Stomach (tissue), 4 donors: ENCODE measurements around the gene PI4KB.

Source experiments
- EP300 ChIP-seq: sonication (generic); formaldehyde crosslinking; IDR thresholded peaks from one replicate; pipeline ENCODE4 v1.6.1; 2017; ENCODE audit warnings: antibody characterized with exemption
- POLR2A ChIP-seq, 4 donors: fragments of 450-650 bp; IDR thresholded peaks; one replicate each; pipeline ENCODE4 v1.6.1; 2016; ENCODE audit warnings: antibody characterized with exemption in 4 of 4, control low read depth in 2 of 4, mild to moderate bottlenecking in 1 of 4, moderate library complexity in 1 of 4
- POLR2AphosphoS5 ChIP-seq, 3 donors: sonication (generic); formaldehyde crosslinking; IDR thresholded peaks; one replicate each; pipeline ENCODE4 v1.6.1; 2016; ENCODE audit warnings: antibody characterized with exemption in 3 of 3
- TF ChIP-seq, protein P1 (sequence below), 7 experiments: fragments of 450-650 bp in 4 of 7; fragments of 200-600 bp in 3 of 7; sonication (generic) in 3 of 7; IDR thresholded peaks; one replicate each; pipeline ENCODE4 v1.5.1; 2016 to 2019; ENCODE audit warnings: antibody characterized with exemption in 7 of 7, control low read depth in 2 of 7, mild to moderate bottlenecking in 1 of 7

- TF ChIP-seq POLR2AphosphoS5 (IDR thresholded peaks at IDR 0.05) (no peak), POLR2A (IDR thresholded peaks at IDR 0.05) (no peak), EP300 (no peak)
- TF ChIP-seq, protein P1, sequence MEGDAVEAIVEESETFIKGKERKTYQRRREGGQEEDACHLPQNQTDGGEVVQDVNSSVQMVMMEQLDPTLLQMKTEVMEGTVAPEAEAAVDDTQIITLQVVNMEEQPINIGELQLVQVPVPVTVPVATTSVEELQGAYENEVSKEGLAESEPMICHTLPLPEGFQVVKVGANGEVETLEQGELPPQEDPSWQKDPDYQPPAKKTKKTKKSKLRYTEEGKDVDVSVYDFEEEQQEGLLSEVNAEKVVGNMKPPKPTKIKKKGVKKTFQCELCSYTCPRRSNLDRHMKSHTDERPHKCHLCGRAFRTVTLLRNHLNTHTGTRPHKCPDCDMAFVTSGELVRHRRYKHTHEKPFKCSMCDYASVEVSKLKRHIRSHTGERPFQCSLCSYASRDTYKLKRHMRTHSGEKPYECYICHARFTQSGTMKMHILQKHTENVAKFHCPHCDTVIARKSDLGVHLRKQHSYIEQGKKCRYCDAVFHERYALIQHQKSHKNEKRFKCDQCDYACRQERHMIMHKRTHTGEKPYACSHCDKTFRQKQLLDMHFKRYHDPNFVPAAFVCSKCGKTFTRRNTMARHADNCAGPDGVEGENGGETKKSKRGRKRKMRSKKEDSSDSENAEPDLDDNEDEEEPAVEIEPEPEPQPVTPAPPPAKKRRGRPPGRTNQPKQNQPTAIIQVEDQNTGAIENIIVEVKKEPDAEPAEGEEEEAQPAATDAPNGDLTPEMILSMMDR (IDR thresholded peaks at IDR 0.05): no peak
These were observed 34.7 kb upstream of the PI4KB start for GRCh38 chr1:151361883-151362282.
